Astrocyte of the spinal cord (primary cell): ENCODE data around the gene CR1.
"Not testable (repeated sequence)": the region's sequence is repeated elsewhere in the genome, so short reads cannot be mapped to it uniquely, and the experiment has no call there.

Experiments
- DNase-seq: peaks from one replicate; pipeline ENCODE4 v3.0.0; 2011; ENCODE audit warnings: low read depth, low spot score
- H3K4me3 ChIP-seq: 2 replicates; pipeline ENCODE4 v1.5.1; 2011; ENCODE audit warnings: low read depth, mild to moderate bottlenecking, low read length, moderate library complexity
- in situ Hi-C: cut with HindIII; loops from 2 replicates; pipeline ENCODE4 v1.10.0; 2017; ENCODE audit warnings: low sequenced_read_pairs
- TF ChIP-seq, protein P1 (sequence below): IDR thresholded peaks from 2 replicates; pipeline ENCODE4 v1.5.1; 2012; ENCODE audit warnings: low read depth, mild to moderate bottlenecking, low read length, inconsistent platforms

The CR1 gene

DNA sequence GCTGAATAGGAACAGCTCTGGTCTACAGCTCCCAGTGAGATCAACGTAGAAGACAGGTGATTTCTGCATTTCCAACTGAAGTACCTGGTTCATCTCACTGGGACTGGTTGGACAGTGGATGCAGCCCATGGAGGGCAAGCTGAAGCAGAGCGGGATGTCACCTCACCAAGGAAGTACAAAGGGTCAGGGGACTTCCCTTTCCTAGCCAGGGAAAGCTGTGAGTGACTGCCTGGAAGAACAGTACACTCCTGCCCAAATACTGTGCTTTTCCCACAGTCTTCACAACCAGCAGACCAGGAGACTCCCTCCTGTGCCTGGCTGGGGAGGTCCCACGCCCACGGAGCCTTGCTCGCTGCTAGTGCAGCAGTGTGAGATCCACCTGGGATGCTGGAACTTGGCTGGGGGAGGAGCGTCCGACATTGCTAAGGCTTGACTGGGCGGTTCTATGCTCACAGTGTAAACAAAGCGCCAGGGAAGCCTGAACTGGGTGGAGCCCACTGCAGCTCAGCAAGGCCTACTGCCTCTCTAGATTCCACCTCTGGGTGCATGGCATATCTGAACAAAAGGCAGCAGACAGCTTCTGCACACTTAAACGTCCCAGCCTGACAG lies 163.7 kb downstream of the CR1 start:
- no peak for DNase-seq
- H3K4me3 ChIP-seq = no peak overlapping the region
- TF ChIP-seq, protein P1, sequence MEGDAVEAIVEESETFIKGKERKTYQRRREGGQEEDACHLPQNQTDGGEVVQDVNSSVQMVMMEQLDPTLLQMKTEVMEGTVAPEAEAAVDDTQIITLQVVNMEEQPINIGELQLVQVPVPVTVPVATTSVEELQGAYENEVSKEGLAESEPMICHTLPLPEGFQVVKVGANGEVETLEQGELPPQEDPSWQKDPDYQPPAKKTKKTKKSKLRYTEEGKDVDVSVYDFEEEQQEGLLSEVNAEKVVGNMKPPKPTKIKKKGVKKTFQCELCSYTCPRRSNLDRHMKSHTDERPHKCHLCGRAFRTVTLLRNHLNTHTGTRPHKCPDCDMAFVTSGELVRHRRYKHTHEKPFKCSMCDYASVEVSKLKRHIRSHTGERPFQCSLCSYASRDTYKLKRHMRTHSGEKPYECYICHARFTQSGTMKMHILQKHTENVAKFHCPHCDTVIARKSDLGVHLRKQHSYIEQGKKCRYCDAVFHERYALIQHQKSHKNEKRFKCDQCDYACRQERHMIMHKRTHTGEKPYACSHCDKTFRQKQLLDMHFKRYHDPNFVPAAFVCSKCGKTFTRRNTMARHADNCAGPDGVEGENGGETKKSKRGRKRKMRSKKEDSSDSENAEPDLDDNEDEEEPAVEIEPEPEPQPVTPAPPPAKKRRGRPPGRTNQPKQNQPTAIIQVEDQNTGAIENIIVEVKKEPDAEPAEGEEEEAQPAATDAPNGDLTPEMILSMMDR = no peak
- in situ Hi-C loops = no loop called here

DNA sequence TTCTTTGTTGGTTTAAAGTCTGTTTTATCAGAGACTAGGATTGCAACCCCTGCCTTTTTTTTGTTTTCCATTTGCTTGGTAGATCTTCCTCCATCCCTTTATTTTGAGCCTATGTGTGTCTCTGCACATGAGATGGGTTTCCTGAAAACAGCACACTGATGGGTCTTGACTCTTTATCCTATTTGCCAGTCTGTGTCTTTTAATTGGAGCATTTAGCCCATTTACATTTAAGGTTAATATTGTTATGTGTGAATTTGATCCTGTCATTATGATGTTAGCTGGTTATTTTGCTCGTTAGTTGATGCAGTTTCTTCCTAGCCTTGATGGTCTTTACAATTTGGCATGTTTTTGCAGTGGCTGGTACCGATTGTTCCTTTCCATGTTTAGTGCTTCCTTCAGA lies 165.5 kb downstream of the CR1 start:
- in situ Hi-C loops, DNase-seq, H3K4me3 ChIP-seq: not testable (repeated sequence)

DNA sequence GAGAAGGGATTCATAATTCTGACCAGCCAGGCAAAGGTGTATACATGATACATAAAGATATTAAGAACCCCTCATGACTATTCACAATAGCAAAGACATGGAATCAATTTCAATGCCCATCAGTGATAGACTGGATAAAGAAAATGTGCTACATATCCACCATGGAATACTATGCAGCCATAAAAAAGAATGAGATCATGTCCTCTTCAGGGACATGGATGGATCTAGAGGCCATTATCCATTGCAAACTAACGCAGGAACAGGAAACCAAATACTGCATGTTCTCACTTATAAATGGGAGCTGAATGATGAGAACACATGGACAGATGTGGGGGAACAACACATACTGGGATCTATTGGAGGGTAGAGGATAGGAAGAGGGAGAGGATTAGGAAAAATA lies 170.4 kb downstream of the CR1 start:
- DNase-seq = no peak
- no peak overlapping the region for H3K4me3 ChIP-seq
- TF ChIP-seq, protein P1 = no peak
- in situ Hi-C loops = no loop called here

DNA sequence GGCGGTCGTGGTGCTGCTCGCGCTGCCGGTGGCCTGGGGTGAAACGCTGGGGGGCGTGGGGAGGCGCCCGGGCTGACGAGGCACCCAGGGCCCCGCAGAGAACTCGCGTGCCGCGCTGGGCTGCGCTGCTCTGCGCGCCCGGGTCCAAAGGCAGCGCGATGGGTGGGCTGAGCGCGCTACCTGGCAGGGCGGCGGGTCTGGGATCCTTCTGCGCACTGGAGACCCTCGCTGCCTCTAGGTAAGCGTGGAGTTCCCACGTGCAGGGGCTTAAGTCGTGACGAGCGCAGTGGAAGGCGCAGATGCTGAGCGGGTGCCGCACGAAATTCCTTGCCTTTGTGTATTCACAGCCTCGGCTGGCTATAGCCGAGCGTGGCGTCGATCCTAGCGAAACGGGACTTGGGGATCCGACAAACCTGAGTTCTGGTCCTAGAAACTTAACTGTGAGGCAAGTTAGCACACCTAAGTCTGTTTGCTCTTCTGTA lies 173.6 kb downstream of the CR1 start:
- no peak overlapping the region for H3K4me3 ChIP-seq
- no peak for DNase-seq
- in situ Hi-C loops = no loop called here
- TF ChIP-seq, protein P1 = no peak

DNA sequence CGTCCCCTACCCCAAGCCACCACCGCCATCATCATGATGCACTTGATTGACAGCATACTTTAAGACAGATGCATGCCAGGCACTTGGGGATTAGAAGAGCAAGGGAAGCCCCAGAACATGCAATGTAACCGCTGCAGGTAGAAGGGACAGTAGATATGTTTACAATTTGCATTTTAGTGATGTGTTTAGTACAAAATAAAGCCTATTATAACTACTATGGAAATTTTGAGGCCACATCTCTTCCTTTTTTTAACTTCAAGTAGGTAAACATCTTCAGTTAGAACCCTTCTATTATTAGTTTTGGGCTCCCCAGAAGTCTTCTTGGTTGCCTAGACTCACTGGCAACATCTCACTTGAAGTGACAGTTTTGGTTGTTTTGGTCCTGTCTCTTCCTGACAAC lies 174.2 kb downstream of the CR1 start:
- no peak overlapping the region for H3K4me3 ChIP-seq
- no peak for DNase-seq
- in situ Hi-C loops = no loop called here
- TF ChIP-seq, protein P1 = no peak

DNA sequence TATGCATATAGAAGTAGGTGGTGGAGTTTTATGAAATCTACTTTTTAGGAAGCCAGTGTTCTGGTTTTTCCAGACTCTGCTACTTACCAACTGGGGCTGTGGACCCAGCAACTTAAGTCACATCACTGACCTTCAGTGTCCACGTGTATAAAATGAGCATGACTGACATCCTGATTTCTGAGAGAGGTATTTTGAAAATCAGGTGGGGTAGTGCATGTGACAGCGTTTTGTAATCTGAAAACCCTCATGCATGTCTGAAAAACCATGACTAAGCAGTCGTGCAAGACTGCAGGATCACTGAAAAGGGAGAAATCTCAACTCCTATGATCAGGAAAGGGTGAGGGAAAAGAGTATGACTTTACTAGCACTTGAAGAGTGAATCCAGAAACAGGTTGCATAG lies 175.0 kb downstream of the CR1 start:
- DNase-seq = no peak
- TF ChIP-seq, protein P1 = no peak
- no peak overlapping the region for H3K4me3 ChIP-seq
- in situ Hi-C loops = no loop called here

DNA sequence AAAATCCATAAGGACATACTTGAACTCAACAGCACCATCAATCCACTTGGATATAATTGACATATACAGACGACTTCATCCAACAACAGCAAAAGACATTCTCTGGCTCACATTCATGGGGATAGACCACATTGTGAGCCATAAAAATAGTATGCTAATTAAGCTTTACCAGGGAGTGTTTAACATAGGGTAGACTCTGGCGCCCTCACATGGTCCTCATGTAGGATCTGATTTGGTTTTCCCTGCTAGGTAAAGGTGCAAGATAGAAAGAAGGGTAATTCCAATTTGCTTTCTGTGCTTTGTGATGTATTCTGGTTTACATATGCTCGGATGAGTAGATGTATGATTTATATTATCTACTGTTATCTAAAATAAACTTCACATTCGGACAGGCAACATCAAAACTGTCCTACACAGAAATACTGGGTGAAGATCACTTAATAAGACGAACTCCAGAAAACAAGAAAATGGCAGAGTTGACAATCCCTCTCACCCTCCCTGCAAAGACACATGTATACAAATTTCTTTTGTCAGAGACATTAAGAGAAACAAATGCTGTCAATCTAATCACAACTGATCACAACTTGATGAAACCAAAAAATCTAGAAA lies 176.7 kb downstream of the CR1 start:
- in situ Hi-C loops = no loop called here
- no peak overlapping the region for H3K4me3 ChIP-seq
- peak; percentile 14 for DNase-seq
- TF ChIP-seq, protein P1 = peak; percentile 41
